Loucy (cell line): ENCODE results near the gene PKP3.
"Not testable (repeated sequence)": the region's sequence is repeated elsewhere in the genome, so short reads cannot be mapped to it uniquely, and the experiment has no call there.

Source experiments
- EZH2phosphoT487 ChIP-seq: fragments of 200-600 bp; IDR thresholded peaks from 2 replicates; pipeline ENCODE4 v1.6.1; 2018; ENCODE audit warnings: antibody characterized with exemption, mild to moderate bottlenecking, moderate library complexity, borderline replicate concordance
- TF ChIP-seq, protein P1 (sequence below): fragments of 200-600 bp; sonication (generic); conservative IDR thresholded peaks from 2 replicates; pipeline ENCODE4 v1.5.1; 2014; ENCODE audit warnings: mild to moderate bottlenecking, antibody characterized with exemption, low read length

DNA sequence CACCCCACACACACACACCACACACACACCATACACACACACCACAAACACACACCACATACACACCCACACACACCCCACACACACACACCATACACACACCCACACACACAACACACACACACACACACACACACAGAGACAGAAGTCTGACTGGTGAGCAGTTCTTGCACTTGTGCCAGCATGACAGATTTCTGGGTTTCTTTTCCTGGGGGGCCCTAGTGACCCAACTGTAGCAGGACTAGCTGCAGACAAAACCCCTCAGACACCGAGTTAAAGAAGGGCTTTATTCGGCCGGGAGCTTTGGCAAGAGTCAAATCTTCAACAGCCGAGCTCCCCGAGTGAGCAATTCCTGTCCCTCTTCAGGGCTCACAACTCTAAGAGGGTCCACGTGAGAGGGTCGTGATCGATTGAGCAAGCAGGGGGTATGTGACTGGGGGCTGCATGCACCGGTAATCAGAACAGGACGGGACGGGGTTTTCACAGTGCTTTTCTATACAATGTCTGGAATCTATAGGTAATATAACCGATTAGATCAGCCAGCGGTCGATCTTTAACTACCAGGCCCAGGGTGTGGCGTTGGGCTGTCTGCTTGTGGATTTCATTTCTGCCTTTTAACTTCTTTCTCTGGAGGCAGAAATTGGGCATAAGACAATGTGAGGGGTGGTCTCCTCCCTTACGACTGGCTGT, 43.8 kb upstream of the PKP3 start:
- TF ChIP-seq, protein P1, sequence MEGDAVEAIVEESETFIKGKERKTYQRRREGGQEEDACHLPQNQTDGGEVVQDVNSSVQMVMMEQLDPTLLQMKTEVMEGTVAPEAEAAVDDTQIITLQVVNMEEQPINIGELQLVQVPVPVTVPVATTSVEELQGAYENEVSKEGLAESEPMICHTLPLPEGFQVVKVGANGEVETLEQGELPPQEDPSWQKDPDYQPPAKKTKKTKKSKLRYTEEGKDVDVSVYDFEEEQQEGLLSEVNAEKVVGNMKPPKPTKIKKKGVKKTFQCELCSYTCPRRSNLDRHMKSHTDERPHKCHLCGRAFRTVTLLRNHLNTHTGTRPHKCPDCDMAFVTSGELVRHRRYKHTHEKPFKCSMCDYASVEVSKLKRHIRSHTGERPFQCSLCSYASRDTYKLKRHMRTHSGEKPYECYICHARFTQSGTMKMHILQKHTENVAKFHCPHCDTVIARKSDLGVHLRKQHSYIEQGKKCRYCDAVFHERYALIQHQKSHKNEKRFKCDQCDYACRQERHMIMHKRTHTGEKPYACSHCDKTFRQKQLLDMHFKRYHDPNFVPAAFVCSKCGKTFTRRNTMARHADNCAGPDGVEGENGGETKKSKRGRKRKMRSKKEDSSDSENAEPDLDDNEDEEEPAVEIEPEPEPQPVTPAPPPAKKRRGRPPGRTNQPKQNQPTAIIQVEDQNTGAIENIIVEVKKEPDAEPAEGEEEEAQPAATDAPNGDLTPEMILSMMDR = not testable (repeated sequence)
- not testable (repeated sequence) for TF ChIP-seq EZH2phosphoT487
